ENCODE data around the gene ARNT2. TPM values are rescaled to one million over a fixed set of nuclear protein-coding genes. Genes with fewer than 3 reads are reported as not detected.

ARNT2 gene
- polyA plus RNA-seq, 2 of the 4 experiments (the other 2 are of a cell fraction), result 8.9 to 17.0 TPM

DNA sequence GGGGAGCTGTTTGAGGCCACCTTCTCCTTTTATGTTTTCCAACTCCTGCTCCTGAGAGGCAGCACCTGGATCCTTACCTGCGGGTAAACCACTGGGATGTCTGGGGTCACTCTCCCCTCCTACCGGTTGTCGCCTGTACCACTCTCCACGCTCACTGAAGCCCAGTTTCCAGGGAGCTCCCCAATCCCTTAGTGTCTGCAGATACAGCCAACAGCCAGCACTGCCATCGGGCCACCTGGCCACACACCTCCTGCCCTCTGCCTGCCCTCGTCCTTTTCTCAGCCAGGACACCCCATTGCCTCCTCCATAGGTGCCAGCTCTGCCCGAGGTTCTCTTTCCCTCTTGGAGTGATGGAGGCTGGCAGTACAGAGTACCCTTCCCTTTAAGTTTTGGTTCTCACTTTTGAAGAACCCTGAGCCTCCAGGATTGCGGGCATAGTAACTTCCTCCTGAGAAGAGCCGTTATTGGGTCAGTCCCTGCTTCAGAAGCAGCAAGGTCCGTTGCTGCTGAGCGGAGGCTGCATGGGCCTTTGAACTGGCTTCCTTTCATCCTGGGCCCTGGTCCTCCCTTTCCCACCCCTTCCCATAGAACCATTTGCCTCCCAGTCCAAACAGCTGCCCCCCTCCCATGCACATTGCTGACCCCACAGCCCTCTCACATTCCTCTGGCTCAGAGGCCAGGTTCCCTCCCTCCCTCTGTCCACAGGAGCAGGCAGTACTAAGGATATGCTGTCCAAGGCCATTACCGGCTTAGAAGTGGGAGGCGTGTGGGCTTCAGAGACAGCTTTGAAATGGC lies 30.9 kb downstream of the ARNT2 start (continued):
- TF ChIP-seq, protein P1, sequence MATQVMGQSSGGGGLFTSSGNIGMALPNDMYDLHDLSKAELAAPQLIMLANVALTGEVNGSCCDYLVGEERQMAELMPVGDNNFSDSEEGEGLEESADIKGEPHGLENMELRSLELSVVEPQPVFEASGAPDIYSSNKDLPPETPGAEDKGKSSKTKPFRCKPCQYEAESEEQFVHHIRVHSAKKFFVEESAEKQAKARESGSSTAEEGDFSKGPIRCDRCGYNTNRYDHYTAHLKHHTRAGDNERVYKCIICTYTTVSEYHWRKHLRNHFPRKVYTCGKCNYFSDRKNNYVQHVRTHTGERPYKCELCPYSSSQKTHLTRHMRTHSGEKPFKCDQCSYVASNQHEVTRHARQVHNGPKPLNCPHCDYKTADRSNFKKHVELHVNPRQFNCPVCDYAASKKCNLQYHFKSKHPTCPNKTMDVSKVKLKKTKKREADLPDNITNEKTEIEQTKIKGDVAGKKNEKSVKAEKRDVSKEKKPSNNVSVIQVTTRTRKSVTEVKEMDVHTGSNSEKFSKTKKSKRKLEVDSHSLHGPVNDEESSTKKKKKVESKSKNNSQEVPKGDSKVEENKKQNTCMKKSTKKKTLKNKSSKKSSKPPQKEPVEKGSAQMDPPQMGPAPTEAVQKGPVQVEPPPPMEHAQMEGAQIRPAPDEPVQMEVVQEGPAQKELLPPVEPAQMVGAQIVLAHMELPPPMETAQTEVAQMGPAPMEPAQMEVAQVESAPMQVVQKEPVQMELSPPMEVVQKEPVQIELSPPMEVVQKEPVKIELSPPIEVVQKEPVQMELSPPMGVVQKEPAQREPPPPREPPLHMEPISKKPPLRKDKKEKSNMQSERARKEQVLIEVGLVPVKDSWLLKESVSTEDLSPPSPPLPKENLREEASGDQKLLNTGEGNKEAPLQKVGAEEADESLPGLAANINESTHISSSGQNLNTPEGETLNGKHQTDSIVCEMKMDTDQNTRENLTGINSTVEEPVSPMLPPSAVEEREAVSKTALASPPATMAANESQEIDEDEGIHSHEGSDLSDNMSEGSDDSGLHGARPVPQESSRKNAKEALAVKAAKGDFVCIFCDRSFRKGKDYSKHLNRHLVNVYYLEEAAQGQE (IDR thresholded peaks at IDR 0.05), result no peak
- TF ChIP-seq JUN (IDR thresholded peaks at IDR 0.05), result no peak
- no peak for TF ChIP-seq BHLHE40 (IDR thresholded peaks at IDR 0.05; ENCODE audit: low read depth, low read length)

DNA sequence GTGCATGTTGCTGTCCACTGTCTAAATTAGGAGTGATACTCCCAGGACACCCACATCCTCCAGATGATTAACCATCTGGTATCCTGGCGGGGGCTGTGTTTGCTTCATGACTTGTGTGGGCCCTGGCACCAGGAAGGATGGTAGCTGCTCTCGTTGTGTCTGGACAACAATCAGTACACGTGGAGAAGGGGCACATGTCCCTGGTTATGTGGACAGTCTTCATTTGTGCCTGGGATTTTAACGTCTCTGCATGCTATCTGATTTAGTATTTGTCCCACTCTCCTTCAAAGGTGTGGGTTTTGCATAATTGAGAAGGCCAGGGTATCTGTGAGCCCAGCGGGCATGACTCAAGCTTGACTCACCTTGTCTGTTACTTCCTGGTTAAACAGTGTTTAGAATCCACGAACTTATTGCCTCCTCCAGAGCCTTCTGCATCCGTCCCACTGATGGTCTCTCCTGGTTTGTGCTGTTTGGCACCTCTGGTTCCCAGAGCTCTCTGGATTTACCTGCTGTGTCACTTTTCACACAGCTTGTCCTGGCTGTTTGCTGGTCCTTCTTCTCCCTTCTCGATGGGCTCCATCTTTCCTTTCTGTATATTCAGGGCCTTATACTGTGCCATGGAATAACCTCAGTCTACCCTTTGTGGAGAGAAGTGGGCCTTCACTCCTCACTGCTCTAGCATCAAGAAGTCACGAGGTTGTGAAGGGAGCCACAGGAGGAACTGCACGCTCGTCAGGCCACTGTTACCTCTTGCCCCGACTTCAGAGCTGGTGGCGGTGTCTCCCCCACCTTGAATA lies 32.5 kb downstream of the ARNT2 start:
- WGBS (ENCODE audit: missing lambda C conversion rate), result 40% methylated on average over 13 of the region's 13 CpGs

DNA sequence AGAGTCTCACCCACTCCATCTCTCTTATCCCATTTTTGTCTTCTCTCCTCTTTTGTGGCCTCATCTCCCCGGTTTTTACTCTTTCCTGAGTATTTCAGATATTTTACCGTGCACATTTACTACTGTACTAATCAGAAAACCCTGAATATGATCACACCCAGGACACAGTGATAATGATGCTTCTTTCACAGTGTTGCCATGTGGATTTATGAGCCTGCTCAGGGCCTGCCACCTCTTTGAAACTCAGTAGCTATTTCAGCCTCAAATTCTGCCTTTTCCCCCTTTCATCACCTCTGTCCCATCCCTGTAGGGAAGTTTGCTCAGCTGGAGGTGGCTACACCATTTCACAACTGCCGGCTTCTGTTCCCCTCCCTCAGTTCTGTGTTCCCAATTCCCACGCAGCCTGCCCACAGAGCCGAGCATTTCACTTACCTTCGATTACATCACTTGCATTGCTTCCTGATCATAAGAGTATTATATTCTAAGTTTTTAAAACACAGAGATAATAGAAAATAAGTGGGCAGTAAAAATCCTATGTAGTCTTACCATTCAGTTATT lies 33.2 kb downstream of the ARNT2 start:
- Histone ChIP-seq H3K27ac (peak overlapping the region; percentile 64 to 82), H3K4me3 (no peak overlapping the region), H3K9me3 (no peaks in the 10 kb centered on the region), H3K4me1 (peaks cover 25% of the 10 kb centered on the region), H3K4me2 (peak overlapping the region; percentile 62)
- WGBS (ENCODE audit: missing lambda C conversion rate), result 33% methylated on average over 6 of the region's 6 CpGs
- POLR2A ChIA-PET, result no interaction called here
- ATAC-seq, result peak; percentile 25 to 28; a peak in 3 of 6 replicates
- FAIRE-seq, result no peak
- CTCF ChIA-PET, result interaction anchor here (0.9 to 3.3 kb wide), 5 partner anchors 9 to 339 kb away, joined by 3 to 20 read pairs (median 4); no protein-coding TSS in a partner anchor
- TF ChIP-seq EHMT2 (IDR thresholded peaks at IDR 0.05; ENCODE audit: low read depth), result no peak
- TF ChIP-seq, protein P2, sequence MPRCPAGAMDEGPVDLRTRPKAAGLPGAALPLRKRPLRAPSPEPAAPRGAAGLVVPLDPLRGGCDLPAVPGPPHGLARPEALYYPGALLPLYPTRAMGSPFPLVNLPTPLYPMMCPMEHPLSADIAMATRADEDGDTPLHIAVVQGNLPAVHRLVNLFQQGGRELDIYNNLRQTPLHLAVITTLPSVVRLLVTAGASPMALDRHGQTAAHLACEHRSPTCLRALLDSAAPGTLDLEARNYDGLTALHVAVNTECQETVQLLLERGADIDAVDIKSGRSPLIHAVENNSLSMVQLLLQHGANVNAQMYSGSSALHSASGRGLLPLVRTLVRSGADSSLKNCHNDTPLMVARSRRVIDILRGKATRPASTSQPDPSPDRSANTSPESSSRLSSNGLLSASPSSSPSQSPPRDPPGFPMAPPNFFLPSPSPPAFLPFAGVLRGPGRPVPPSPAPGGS (IDR thresholded peaks at IDR 0.05), result no peak
- peak; percentile 43 to 44; a peak in 2 of 4 replicates for TF ChIP-seq CEBPB (IDR thresholded peaks at IDR 0.05)
- no peak for TF ChIP-seq JUNB (IDR thresholded peaks at IDR 0.05)
- peak in 1 of 2 experiments; percentile 18 for DNase-seq (ENCODE audit: low read depth in 1 of 2, low spot score in 1 of 2)

More for the DNA sequence above, 32.5 kb downstream of the ARNT2 start:
- TF ChIP-seq JUNB (IDR thresholded peaks at IDR 0.05) (peak; percentile 91), FOSL2 (IDR thresholded peaks at IDR 0.05) (peak; percentile 84), FOSL2 (CRISPR knock-in tag; IDR thresholded peaks at IDR 0.05) (peak; percentile 89), MAFK (IDR thresholded peaks at IDR 0.05; ENCODE audit: partially characterized antibody) (no peak), CEBPB (IDR thresholded peaks at IDR 0.05) (peak in 1 of 2 experiments; percentile 60; a peak in 1 of 4 replicates), RARB (CRISPR knock-in tag; IDR thresholded peaks at IDR 0.05) (no peak), FOSB (CRISPR knock-in tag; IDR thresholded peaks at IDR 0.05) (no peak), CHD4 (IDR thresholded peaks at IDR 0.05; ENCODE audit: borderline replicate concordance) (no peak), JUN (IDR thresholded peaks at IDR 0.05) (peak; percentile 30 to 39; a peak in 1 of 5 replicates), PHF8 (IDR thresholded peaks at IDR 0.05; ENCODE audit: borderline replicate concordance, low read depth) (no peak)
- TF ChIP-seq, protein P3, sequence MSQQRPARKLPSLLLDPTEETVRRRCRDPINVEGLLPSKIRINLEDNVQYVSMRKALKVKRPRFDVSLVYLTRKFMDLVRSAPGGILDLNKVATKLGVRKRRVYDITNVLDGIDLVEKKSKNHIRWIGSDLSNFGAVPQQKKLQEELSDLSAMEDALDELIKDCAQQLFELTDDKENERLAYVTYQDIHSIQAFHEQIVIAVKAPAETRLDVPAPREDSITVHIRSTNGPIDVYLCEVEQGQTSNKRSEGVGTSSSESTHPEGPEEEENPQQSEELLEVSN (IDR thresholded peaks at IDR 0.05; ENCODE audit: borderline replicate concordance, low read depth), result peak; percentile 62
- TF ChIP-seq, protein P4, sequence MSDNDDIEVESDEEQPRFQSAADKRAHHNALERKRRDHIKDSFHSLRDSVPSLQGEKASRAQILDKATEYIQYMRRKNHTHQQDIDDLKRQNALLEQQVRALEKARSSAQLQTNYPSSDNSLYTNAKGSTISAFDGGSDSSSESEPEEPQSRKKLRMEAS (IDR thresholded peaks at IDR 0.05), result peak; percentile 81
- DNase-seq (ENCODE audit: low read depth in 1 of 2, low spot score in 1 of 2), result peak; percentile 77 to 89
- no peak overlapping the region for H3K4me3 ChIP-seq
- H3K4me2 ChIP-seq, result peak overlapping the region; percentile 62
- peak; percentile 65 for FAIRE-seq
- CTCF ChIA-PET, result interaction anchor here (0.6 to 3.3 kb wide), 9 partner anchors 10 to 1343 kb away, joined by 3 to 20 read pairs (median 4); no protein-coding TSS in a partner anchor
- POLR2A ChIA-PET, result no interaction called here
- no peaks in the 10 kb centered on the region for H3K9me3 ChIP-seq
- peak overlapping the region; percentile 64 to 82 for H3K27ac ChIP-seq
- peak; percentile 91 to 95 for ATAC-seq
- H3K4me1 ChIP-seq, result peaks cover 25% of the 10 kb centered on the region

All from A549 (cell line).